A673 (cell line): ENCODE results near the gene ERF. TPM values are rescaled to one million over a fixed set of nuclear protein-coding genes. Genes with fewer than 3 reads are reported as not detected.

Source experiments
- BruUV-seq: library from RNA; stranded (reverse); fragments of 400-500 nt; replicated peaks from 2 replicates; lab custom pipeline; 2021; lab: Mats Ljungman, UMichigan
- CTCF ChIA-PET: fragments of 300-600 bp; sonication (Branson Sonifier 250); formaldehyde crosslinking; loops from one replicate; lab custom pipeline; 2022; ENCODE audit warnings: antibody characterized with exemption; lab: Charles Lee
- POLR2A ChIA-PET: fragments of 300-600 bp; sonication (Branson Sonifier 250); formaldehyde crosslinking; loops from one replicate; lab custom pipeline; 2022; ENCODE audit warnings: antibody characterized with exemption; ENCODE audit not compliant: low non-redundant PET; lab: Charles Lee
- DNase-seq: peaks from one replicate; pipeline ENCODE4 v3.0.0-alpha.2; 2015; ENCODE audit warnings: low spot score
- H3K27ac ChIP-seq: fragments of 200-600 bp; sonication (generic); 2 replicates; pipeline ENCODE4 v1.5.1; 2016; ENCODE audit warnings: mixed run types, low read depth, mild to moderate bottlenecking, mixed read lengths, antibody characterized with exemption, low read length; ENCODE audit not compliant: poor library complexity, severe bottlenecking
- H3K27me3 ChIP-seq: fragments of 200-600 bp; sonication (generic); replicated peaks from 2 replicates; pipeline ENCODE4 v1.6.1; 2017; ENCODE audit warnings: mixed run types, low read depth, mild to moderate bottlenecking, mixed read lengths, antibody characterized with exemption, low read length; ENCODE audit not compliant: insufficient read depth, poor library complexity
- H3K36me3 ChIP-seq: fragments of 200-600 bp; sonication (generic); 2 replicates; pipeline ENCODE4 v1.6.1; 2016; ENCODE audit warnings: mixed run types, mild to moderate bottlenecking, mixed read lengths, antibody characterized with exemption, low read length; ENCODE audit not compliant: insufficient read depth, poor library complexity, severe bottlenecking
- H3K4me1 ChIP-seq: fragments of 200-600 bp; sonication (generic); 2 replicates; pipeline ENCODE4 v1.6.1; 2017; ENCODE audit warnings: mixed run types, mild to moderate bottlenecking, mixed read lengths, antibody characterized with exemption, low read length; ENCODE audit not compliant: insufficient read depth, poor library complexity, severe bottlenecking
- H3K4me3 ChIP-seq: fragments of 200-600 bp; sonication (generic); 2 replicates; pipeline ENCODE4 v1.5.1; 2016; ENCODE audit warnings: low read depth, mixed run types, mild to moderate bottlenecking, mixed read lengths, low read length; ENCODE audit not compliant: poor library complexity, severe bottlenecking
- H3K9me3 ChIP-seq: fragments of 200-600 bp; sonication (generic); 2 replicates; pipeline ENCODE4 v1.6.1; 2016; ENCODE audit warnings: mixed run types, low read depth, mild to moderate bottlenecking, mixed read lengths, antibody characterized with exemption, low read length; ENCODE audit not compliant: poor library complexity, severe bottlenecking
- EZH2 ChIP-seq: fragments of 200-600 bp; sonication (generic); IDR thresholded peaks from 2 replicates; pipeline ENCODE4 v1.6.1; 2017; ENCODE audit warnings: borderline replicate concordance, low read depth, mild to moderate bottlenecking, mixed read lengths, antibody characterized with exemption, low read length; ENCODE audit not compliant: poor library complexity, severe bottlenecking
- intact Hi-C: fragments of 100-400 bp; cut with micrococcal nuclease; formaldehyde crosslinking; loops from one replicate; pipeline ENCODE4 v1.10.0; 2022; ENCODE audit not compliant: unreplicated experiment
- total RNA-seq: library from RNA; stranded (reverse); gene quantifications from 2 replicates; pipeline ENCODE4 v1.2.3, GENCODE V29; 2021
- TF ChIP-seq, protein P1 (sequence below): fragments of 300-800, 200-600 bp; sonication (generic); conservative IDR thresholded peaks from 2 replicates; pipeline ENCODE4 v1.5.1; 2017; ENCODE audit warnings: low read depth, mild to moderate bottlenecking, antibody characterized with exemption, low read length, moderate library complexity, mixed read lengths

Gene ERF
- total RNA-seq, 1 experiment from 2014 or later, result 164 TPM

DNA sequence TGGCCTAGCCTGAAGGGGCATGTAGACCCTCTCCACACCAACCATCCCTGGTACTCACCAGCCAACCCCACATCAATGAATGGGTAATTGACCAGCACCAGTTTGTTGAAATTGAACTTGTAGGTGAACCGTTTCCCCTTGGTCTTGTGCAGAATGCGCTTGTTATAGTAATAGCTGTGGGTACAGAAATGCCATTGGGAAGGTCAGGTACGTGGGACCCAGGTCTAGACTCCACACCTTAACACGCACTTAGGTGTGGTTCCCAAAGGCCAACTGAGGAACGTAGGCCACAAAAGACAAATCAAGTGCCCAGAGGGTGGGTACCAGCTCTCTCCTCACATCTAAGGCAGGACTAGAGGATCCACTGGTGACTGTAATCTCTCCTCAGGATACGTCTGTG, 5.2 kb downstream of the ERF start:
- Histone ChIP-seq H3K27ac (peak overlapping the region; percentile 87), H3K4me1 (peaks cover 59% of the 10 kb centered on the region), H3K36me3 (peaks cover 23% of the 10 kb centered on the region), H3K4me3 (no peak overlapping the region), H3K27me3 (no peaks in the 10 kb centered on the region), H3K9me3 (no peaks in the 10 kb centered on the region)
- intact Hi-C loops, result loop anchor here (2.0 kb wide), 1 partner anchor 31 kb away; no protein-coding TSS in a partner anchor
- TF ChIP-seq, protein P1, sequence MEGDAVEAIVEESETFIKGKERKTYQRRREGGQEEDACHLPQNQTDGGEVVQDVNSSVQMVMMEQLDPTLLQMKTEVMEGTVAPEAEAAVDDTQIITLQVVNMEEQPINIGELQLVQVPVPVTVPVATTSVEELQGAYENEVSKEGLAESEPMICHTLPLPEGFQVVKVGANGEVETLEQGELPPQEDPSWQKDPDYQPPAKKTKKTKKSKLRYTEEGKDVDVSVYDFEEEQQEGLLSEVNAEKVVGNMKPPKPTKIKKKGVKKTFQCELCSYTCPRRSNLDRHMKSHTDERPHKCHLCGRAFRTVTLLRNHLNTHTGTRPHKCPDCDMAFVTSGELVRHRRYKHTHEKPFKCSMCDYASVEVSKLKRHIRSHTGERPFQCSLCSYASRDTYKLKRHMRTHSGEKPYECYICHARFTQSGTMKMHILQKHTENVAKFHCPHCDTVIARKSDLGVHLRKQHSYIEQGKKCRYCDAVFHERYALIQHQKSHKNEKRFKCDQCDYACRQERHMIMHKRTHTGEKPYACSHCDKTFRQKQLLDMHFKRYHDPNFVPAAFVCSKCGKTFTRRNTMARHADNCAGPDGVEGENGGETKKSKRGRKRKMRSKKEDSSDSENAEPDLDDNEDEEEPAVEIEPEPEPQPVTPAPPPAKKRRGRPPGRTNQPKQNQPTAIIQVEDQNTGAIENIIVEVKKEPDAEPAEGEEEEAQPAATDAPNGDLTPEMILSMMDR, result no peak
- TF ChIP-seq EZH2, result no peak
- ChIA-PET CTCF (interaction anchor here (2.7 kb wide), 1 partner anchor 30 kb away, joined by 12 read pairs; no protein-coding TSS in a partner anchor), POLR2A (no interaction called here)
- DNase-seq, result no peak
- BruUV-seq, result no TSS peak

DNA sequence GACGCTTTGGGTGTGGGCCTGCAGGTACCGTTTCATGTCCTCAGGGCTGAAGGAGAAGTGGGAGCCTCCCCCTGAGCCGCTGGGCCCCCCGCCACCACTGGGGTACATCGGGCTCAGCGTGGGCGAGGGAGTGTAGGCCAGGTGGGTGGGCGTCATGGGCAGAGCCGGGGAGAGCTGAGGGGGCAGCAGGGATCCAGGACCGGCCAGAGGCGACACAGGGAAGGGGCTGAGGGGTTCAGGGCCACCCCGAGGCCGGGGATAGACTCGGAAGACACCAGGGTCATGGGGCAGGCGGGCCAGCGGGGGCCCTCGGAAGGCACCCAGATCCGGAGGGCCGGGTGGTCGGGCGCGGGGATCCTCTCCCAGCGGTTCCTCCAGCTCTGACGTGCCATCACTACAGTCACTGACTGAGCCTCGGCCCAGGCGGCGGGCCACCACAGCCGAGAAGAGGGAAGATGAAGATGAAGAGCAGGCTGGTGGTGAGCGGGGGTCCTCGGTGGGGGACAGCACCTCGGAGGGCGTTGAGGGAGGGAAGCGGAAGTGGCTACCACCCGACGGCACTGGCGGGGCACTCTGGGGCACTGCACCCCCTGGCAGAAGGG, 5.7 kb downstream of the ERF start:
- no TSS peak for BruUV-seq

DNA sequence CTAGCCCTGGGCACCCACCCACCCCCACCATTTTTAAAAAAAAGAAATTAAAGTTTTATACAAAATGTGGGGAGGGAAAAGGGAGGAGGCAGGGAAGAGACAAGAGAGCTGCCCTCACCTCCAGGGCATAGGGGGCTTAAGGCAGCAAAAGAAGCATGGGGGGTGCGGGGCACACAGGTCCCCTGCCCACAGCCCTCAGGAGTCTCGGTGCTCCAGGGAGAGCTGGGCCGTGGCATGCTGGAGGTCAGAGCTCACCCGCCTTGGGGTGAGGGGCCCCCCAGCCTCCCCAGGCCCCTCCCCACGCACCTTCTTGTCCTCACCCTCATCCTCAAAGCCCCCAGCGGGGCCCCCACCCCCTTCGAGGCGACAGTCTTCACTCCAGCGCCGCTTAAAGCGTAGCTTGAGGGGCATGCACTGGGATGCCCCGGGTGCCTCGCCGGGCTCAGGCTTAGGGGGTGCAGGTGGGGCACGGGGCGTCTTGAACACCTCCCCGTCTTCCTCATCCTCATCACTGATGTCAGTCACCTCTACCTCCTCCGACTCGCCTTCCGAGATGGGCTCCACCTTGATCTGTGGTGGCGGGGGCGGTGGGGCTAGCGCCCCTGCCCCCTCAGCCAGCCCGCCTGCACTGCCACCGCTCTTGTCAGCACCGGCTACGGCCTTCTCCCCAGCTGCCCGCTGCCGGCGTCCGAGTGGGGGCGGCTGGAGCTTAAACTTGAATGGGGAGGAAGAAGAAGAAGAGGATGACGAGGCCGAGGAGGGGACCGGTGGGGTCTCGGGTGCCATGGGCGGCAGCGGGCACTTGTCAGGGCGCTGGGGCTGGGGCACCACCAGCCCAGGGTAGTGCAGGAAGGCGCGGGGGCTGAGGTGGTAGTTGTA, 6.4 kb downstream of the ERF start:
- Histone ChIP-seq H3K36me3 (peaks cover 23% of the 10 kb centered on the region), H3K9me3 (no peaks in the 10 kb centered on the region), H3K27me3 (no peaks in the 10 kb centered on the region), H3K4me1 (peaks cover 64% of the 10 kb centered on the region), H3K27ac (peak overlapping the region; percentile 87), H3K4me3 (no peak overlapping the region)
- no TSS peak for BruUV-seq
- no peak for DNase-seq
- ChIA-PET CTCF (interaction anchor here (0.6 kb wide), 1 partner anchor 108 kb away, joined by 7 read pairs; no protein-coding TSS in a partner anchor), POLR2A (interaction anchor here (0.7 kb wide), 1 partner anchor 154 kb away, joined by 3 read pairs; no protein-coding TSS in a partner anchor)
- intact Hi-C loops, result no loop called here
- TF ChIP-seq, protein P1, result no peak
- TF ChIP-seq EZH2, result no peak

More for the DNA sequence above, 5.7 kb downstream of the ERF start:
- Histone ChIP-seq H3K4me3 (no peak overlapping the region), H3K27me3 (no peaks in the 10 kb centered on the region), H3K9me3 (no peaks in the 10 kb centered on the region), H3K27ac (peak overlapping the region; percentile 87), H3K4me1 (peaks cover 59% of the 10 kb centered on the region), H3K36me3 (peaks cover 23% of the 10 kb centered on the region)
- intact Hi-C loops, result no loop called here
- CTCF ChIA-PET, result interaction anchor here (2.7 kb wide), 1 partner anchor 30 kb away, joined by 12 read pairs; no protein-coding TSS in a partner anchor
- TF ChIP-seq EZH2, result no peak
- TF ChIP-seq, protein P1, result no peak
- no peak for DNase-seq
- POLR2A ChIA-PET, result no interaction called here
